22Rv1 (cell line): ENCODE measurements around the gene NUB1.

Experiments used
- H3K27ac ChIP-seq: fragments of 450-650 bp; 2 replicates; pipeline ENCODE4 v1.5.1; 2017
- ZFX ChIP-seq: fragments of 450-650 bp; IDR thresholded peaks from 2 replicates; pipeline ENCODE4 v1.6.1; 2017; ENCODE audit warnings: antibody characterized with exemption, borderline replicate concordance
- TF ChIP-seq, protein P1 (sequence below): fragments of 450-650 bp; IDR thresholded peaks from 2 replicates; pipeline ENCODE4 v1.5.1; 2017; ENCODE audit warnings: mild to moderate bottlenecking

Gene NUB1

DNA sequence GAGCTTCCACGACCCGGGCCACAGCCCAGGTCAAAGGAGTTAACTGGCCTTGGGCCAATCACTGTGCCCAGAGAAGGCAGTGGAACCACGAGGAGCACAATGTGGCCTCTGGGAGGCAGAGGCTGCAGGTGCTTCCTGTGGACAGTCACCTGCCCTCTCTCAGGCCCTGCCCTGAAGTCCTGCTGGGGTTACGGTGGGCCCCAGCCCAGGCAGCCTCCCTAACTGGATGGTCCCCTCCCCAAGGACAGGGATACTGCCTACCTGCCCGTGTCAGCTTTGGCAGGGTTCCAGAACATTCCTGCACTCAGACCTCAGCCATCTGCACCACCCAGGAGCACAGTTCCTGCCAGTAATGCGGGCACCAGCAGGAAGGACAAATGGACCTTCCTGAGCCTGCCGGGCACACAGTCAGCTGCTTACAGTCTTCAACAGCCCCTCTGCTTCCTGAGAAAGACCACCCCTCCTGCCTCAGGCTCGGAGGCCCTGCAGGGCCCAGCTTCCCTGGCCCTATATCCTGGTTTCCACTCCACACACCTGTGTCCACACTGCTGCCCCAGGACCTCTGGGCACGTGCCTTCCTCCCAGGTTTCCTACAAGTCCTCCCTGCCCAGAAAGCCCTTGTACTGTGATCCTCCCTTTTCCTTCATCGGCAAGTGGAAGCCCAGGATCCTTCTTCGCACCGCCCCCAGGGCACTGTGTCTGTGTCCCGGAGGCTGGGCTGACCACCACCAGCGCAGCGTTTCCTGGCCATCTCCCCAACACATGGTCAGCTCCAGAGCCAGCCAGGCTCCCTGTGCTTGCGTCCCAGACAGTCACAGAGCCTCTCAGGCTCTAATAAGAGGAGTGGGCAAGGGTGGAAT lies 44.9 kb downstream of the NUB1 start:
- no peak for TF ChIP-seq ZFX
- TF ChIP-seq, protein P1, sequence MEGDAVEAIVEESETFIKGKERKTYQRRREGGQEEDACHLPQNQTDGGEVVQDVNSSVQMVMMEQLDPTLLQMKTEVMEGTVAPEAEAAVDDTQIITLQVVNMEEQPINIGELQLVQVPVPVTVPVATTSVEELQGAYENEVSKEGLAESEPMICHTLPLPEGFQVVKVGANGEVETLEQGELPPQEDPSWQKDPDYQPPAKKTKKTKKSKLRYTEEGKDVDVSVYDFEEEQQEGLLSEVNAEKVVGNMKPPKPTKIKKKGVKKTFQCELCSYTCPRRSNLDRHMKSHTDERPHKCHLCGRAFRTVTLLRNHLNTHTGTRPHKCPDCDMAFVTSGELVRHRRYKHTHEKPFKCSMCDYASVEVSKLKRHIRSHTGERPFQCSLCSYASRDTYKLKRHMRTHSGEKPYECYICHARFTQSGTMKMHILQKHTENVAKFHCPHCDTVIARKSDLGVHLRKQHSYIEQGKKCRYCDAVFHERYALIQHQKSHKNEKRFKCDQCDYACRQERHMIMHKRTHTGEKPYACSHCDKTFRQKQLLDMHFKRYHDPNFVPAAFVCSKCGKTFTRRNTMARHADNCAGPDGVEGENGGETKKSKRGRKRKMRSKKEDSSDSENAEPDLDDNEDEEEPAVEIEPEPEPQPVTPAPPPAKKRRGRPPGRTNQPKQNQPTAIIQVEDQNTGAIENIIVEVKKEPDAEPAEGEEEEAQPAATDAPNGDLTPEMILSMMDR, result no peak
- H3K27ac ChIP-seq, result no peak overlapping the region

DNA sequence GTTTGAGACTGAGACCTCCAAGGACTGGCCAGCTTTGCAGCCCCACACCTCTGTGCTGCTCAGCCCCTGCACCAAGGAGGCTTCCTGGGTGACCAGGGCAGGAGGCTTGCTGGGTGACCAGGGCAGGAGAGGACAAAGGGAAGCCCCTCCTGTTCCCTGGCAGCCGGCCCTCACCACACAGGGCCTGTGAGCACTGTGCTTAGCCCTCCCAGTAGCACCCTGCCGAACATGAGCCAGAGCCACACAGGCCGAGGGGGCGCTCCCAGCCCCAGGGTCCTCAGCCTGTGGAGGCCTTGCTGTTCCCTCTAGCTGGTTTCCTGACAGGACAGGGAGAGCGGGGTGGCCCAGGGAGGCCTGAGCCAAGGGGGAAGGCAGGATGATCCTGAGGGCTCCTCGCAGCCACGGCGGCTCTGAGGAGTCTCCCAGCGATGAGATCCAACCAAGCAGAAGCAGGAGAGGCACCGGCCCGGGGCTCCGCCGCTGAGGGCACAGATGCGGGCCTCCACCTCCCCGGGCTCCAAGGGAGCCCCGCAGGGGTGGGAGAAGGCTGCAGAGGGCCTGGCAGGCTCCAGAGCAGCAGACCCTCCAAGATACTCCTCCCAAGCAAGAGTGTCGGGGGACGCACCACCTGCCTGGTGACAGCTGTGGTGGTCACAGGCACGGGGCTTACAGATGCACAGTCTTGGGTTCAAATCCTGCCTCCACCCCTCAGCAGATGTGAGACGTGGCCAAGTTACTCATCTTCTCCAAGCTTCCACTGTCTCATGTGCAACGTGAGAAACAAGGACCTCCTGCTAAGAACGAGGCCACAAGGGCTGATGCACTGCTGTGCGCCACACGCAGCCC lies 45.8 kb downstream of the NUB1 start:
- TF ChIP-seq, protein P1, result no peak
- no peak for TF ChIP-seq ZFX
- H3K27ac ChIP-seq, result no peak overlapping the region

DNA sequence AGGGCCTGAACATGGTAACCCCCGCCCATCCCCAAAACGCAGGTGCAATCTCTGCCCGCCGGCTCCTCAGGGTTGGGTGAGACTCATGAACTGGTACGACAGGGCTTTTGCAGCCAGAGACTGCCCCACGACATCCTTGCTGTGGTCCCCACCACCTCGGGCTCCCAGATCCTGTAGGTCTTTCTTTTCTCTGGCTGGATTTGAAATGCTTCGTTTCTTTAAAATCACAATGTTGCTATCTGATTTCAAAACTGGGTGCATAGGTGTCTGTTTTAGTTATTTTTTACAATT lies 46.3 kb downstream of the NUB1 start:
- H3K27ac ChIP-seq, result no peak overlapping the region
- TF ChIP-seq ZFX, result no peak
- TF ChIP-seq, protein P1, result no peak

DNA sequence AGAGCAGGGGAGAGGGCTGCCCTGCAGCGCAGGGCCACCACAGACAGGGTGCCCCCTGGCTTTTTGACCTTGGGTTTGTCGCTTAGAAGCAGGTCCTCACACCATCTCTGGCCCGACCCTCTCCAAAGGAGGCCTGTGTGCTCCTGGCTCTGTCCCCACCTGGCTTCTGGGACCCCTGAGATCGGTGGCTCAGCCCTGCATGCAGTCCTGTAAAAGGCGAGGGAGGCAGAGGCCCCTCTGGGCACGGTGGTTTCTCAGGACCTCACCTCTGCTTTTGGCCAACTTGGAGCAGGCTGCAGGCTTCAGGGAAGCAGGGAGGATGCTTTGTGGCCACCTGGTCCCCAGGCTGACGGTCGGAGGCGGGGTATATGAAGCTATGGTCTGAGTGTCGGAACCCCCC lies 46.8 kb downstream of the NUB1 start:
- TF ChIP-seq, protein P1, result no peak
- no peak for TF ChIP-seq ZFX
- H3K27ac ChIP-seq, result no peak overlapping the region

DNA sequence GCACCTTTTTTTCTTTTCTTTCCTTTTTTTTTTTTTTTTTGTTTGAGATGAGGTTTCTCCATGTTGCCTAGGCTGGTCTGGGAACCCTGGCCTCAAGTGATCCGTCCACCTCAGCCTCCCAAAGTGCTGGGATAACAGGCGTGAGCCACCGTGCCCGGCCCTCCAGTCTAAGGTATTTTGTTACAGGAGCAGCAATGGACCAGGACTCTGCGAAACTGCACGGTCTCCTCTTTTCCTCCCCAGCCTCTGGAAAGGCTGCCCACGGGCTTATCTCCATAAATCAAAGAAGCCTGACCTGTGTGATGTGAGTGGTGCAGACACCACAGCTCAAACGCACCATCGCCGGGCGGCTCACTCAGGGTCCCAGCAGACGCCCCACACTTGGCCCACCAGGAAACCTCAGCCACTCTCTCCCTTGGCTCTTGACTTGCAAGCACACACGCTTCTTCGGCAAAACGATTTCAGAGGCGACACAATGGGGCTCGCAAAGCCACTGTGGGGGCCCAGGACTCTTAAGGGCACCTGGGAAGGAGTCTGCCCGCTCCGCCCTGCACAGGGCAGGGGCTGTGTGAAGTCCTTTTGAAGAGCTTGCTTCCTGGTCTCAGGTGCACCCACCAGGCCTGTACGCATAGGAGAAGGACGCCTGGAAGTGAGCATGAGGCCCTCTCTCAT lies 47.6 kb downstream of the NUB1 start:
- TF ChIP-seq, protein P1, result no peak
- no peak for TF ChIP-seq ZFX
- H3K27ac ChIP-seq, result no peak overlapping the region

DNA sequence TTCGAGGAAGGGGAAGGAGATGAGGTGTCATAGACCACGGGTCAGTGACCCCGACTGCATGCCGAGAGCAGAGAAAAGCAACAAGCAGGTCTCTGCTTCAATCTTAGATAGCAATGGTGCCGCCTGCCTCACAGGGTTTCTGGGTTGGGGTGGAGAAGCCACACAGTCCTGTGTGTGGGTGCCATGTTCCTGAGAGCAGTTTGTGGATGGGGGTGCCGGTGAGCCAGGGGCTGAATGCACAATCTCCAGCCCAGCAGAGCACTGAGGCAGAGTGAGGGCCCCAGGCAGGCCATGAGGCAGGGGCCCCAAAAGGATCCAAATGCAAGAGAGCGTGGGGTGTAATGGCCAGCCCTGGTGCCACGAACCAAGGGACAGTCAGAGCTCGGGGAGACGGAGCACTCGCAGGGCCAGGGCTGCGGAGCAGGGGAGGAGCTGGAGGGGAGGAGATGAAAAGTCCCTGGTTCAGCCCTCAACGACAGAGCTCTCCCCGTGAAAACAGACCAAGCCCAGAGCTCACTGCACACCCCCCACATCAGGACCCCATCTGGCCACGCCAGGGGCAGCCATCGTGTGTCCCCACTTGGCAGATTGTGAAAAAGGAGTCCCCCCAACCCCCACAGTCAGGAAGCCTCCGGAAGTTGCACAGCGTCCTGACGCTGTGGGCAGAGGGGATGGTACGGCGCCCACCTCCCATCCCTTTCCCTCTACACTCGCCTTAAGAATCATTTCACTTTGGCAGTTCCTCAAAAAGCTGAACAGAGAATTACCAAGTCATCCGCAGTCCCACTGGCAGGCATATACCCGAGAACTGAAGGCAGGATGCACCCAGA lies 48.4 kb downstream of the NUB1 start:
- TF ChIP-seq, protein P1, result no peak
- TF ChIP-seq ZFX, result no peak
- no peak overlapping the region for H3K27ac ChIP-seq
